Left ventricle myocardium inferior (tissue), 1 donor: ENCODE results near the gene CAPSL. TPM values are rescaled to one million over a fixed set of nuclear protein-coding genes. Genes with fewer than 3 reads are reported as not detected.

ENCODE experiments used
- DNase-seq: peaks from one replicate; pipeline ENCODE4 v3.0.0-alpha.2; 2020
- H3K27ac ChIP-seq: fragments of 200-600 bp; replicated peaks from 2 replicates; pipeline ENCODE4 v1.8.0; 2021
- H3K27me3 ChIP-seq: fragments of 200-600 bp; 2 replicates; pipeline ENCODE4 v1.8.0; 2021; ENCODE audit warnings: low read depth
- H3K36me3 ChIP-seq: fragments of 200-600 bp; 2 replicates; pipeline ENCODE4 v1.8.0; 2021
- H3K4me1 ChIP-seq: fragments of 200-600 bp; 2 replicates; pipeline ENCODE4 v1.8.0; 2021
- H3K4me3 ChIP-seq: fragments of 200-600 bp; 2 replicates; pipeline ENCODE4 v1.8.0; 2021; ENCODE audit warnings: mild to moderate bottlenecking, moderate library complexity
- H3K9me3 ChIP-seq: fragments of 200-600 bp; replicated peaks from 2 replicates; pipeline ENCODE4 v1.8.0; 2021
- intact Hi-C: fragments of 100-400 bp; cut with micrococcal nuclease; formaldehyde crosslinking; loops from one replicate; pipeline ENCODE4 v1.11.0; 2022
- total RNA-seq: library from RNA; stranded (reverse); fragmentation: NEBNext Ultra II Directional; extraction: Animal tissue kit (Norgen Biotek cat#: 25700); gene quantifications from one replicate; pipeline ENCODE4 v1.2.1, GENCODE V29; 2021
- TF ChIP-seq, protein P1 (sequence below): fragments of 200-600 bp; IDR thresholded peaks from 2 replicates; pipeline ENCODE4 v1.8.0; 2021; ENCODE audit warnings: antibody characterized with exemption, mild to moderate bottlenecking, borderline replicate concordance
- donor health status: DM: no; HTN: yes; CAD: no; lungs with severe emphysema.

Gene CAPSL
- total RNA-seq, 1 donor from 2014 or later = not detected

DNA sequence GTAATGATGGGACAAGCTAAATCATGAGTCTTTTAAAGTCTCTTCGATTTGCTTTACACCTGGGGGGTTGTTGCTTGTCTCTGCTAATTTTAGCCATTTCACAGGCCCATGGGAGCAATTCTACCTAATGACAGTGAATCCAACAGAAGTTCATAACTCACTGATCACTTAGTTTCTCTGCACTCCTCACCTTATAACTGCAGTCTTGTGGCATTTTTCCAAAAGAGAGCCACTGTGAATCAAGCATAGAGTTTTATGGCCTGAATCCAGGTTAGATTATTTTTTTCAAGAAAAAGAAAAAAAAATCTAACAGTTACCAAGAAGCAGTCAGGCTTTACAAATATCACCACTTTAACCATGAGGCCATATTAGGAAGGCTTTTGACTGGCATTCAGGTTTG lies 83.2 kb downstream of the CAPSL start:
- H3K4me3 ChIP-seq = no peak overlapping the region
- no peak for DNase-seq
- intact Hi-C loops = no loop called here
- TF ChIP-seq, protein P1, sequence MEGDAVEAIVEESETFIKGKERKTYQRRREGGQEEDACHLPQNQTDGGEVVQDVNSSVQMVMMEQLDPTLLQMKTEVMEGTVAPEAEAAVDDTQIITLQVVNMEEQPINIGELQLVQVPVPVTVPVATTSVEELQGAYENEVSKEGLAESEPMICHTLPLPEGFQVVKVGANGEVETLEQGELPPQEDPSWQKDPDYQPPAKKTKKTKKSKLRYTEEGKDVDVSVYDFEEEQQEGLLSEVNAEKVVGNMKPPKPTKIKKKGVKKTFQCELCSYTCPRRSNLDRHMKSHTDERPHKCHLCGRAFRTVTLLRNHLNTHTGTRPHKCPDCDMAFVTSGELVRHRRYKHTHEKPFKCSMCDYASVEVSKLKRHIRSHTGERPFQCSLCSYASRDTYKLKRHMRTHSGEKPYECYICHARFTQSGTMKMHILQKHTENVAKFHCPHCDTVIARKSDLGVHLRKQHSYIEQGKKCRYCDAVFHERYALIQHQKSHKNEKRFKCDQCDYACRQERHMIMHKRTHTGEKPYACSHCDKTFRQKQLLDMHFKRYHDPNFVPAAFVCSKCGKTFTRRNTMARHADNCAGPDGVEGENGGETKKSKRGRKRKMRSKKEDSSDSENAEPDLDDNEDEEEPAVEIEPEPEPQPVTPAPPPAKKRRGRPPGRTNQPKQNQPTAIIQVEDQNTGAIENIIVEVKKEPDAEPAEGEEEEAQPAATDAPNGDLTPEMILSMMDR = no peak
- H3K9me3 ChIP-seq = no peaks in the 10 kb centered on the region
- no peaks in the 10 kb centered on the region for H3K36me3 ChIP-seq
- peaks cover 4% of the 10 kb centered on the region for H3K4me1 ChIP-seq
- H3K27me3 ChIP-seq = no peaks in the 10 kb centered on the region
- H3K27ac ChIP-seq = peak overlapping the region; percentile 15

Other genes with a start within 250 kb of the CAPSL start
- 0.66 TPM for gene IL7R, start 81.7 kb downstream of the CAPSL start, total RNA-seq
- not detected for gene UGT3A1, start 52.8 kb upstream of the CAPSL start, total RNA-seq
- gene UGT3A2, start 128.3 kb upstream of the CAPSL start, total RNA-seq = not detected
- 12.1 TPM for gene LMBRD2, start 213.3 kb upstream of the CAPSL start, total RNA-seq
- 4.6 TPM for gene SKP2, start 213.5 kb upstream of the CAPSL start, total RNA-seq